ENCODE measurements around the gene LRRK1. TPM values are rescaled to one million over a fixed set of nuclear protein-coding genes. Genes with fewer than 3 reads are reported as not detected.

The LRRK1 gene
- total RNA-seq, 1 experiment from 2014 or later, result 7.6 TPM

- Mint-ChIP-seq H3K27me3 (ENCODE audit: low read depth) (peaks cover 14% of the 10 kb centered on the region), H3K4me1 (peaks cover 32% of the 10 kb centered on the region), H3K27ac (no peak overlapping the region), H3K4me3 (no peak overlapping the region), H3K9me3 (peaks cover 31% of the 10 kb centered on the region), H3K36me3 (peaks cover 19% of the 10 kb centered on the region)
- ATAC-seq (no peak), DNase-seq (ENCODE audit: low spot score) (no peak)
- ChIA-PET CTCF (no interaction called here), POLR2A (no interaction called here)
- no peak for TF ChIP-seq CTCF (IDR thresholded peaks at IDR 0.05)
- no peak for TF ChIP-seq CBFB (CRISPR knock-in tag; IDR thresholded peaks at IDR 0.05; ENCODE audit: low read depth)
- TF ChIP-seq ERG (CRISPR knock-in tag; IDR thresholded peaks at IDR 0.05), result no peak
- TF ChIP-seq RELA (CRISPR knock-in tag; IDR thresholded peaks at IDR 0.05; ENCODE audit: borderline replicate concordance), result no peak
- TF ChIP-seq SP1 (CRISPR knock-in tag; conservative IDR thresholded peaks at IDR 0.05), result no peak
- TF ChIP-seq ZNF121 (CRISPR knock-in tag; IDR thresholded peaks at IDR 0.05), result no peak
- TF ChIP-seq FOXK1 (CRISPR knock-in tag; IDR thresholded peaks at IDR 0.05), result no peak
- TF ChIP-seq E2F1 (CRISPR knock-in tag; IDR thresholded peaks at IDR 0.05), result no peak
- no peak for TF ChIP-seq KAT7 (CRISPR knock-in tag; IDR thresholded peaks at IDR 0.05; ENCODE audit: borderline replicate concordance)
- no peak for TF ChIP-seq USF2 (CRISPR knock-in tag; IDR thresholded peaks at IDR 0.05)
- no peak for TF ChIP-seq ARID4B (CRISPR knock-in tag; IDR thresholded peaks at IDR 0.05; ENCODE audit: borderline replicate concordance)
- TF ChIP-seq ZBTB21 (CRISPR knock-in tag; IDR thresholded peaks at IDR 0.05; ENCODE audit: borderline replicate concordance), result no peak
- TF ChIP-seq ZNF425 (CRISPR knock-in tag; conservative IDR thresholded peaks at IDR 0.05), result no peak
- no peak for TF ChIP-seq CDX4 (CRISPR knock-in tag; IDR thresholded peaks at IDR 0.05; ENCODE audit: borderline replicate concordance)
Measured at GRCh38 chr15:101003081-101003480, 83.9 kb downstream of the LRRK1 start.

Data from WTC11 (cell line).